Peyer's patch (tissue), 4 donors: ENCODE data around the gene IGSF9.

Experiments
- POLR2A ChIP-seq, 2 donors: fragments of 450-650 bp; IDR thresholded peaks; one replicate each; pipeline ENCODE4 v1.5.1; 2017; ENCODE audit warnings: antibody characterized with exemption in 2 of 2, mild to moderate bottlenecking in 2 of 2, moderate library complexity in 2 of 2
- TF ChIP-seq, protein P1 (sequence below), 6 experiments: fragments of 450-650 bp in 4 of 6; fragments of 200-600 bp in 2 of 6; sonication (generic) in 1 of 6; IDR thresholded peaks; one replicate each; pipeline ENCODE4 v1.5.1; 2017 to 2019; ENCODE audit warnings: antibody characterized with exemption in 6 of 6, mild to moderate bottlenecking in 3 of 6, moderate library complexity in 1 of 6

DNA sequence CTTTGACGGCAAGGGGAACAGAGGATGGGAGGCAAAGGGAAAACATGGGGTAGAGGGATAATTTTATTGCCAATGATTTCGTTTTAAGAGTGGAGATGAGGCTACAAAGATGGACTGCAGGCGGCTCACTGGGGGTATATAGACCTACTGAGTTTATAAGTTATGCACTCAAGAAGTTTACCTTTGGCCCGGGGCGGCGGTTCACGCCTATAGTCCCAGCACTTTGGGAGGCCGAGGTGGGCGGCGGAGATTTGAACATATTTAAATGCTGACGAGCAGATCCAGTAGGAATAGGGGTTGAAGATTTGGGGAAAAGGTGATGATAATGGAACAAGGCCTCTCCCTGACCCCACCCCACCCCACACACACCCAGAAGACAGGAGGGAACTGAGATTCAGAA, 16.8 kb upstream of the IGSF9 start:
- TF ChIP-seq, protein P1, sequence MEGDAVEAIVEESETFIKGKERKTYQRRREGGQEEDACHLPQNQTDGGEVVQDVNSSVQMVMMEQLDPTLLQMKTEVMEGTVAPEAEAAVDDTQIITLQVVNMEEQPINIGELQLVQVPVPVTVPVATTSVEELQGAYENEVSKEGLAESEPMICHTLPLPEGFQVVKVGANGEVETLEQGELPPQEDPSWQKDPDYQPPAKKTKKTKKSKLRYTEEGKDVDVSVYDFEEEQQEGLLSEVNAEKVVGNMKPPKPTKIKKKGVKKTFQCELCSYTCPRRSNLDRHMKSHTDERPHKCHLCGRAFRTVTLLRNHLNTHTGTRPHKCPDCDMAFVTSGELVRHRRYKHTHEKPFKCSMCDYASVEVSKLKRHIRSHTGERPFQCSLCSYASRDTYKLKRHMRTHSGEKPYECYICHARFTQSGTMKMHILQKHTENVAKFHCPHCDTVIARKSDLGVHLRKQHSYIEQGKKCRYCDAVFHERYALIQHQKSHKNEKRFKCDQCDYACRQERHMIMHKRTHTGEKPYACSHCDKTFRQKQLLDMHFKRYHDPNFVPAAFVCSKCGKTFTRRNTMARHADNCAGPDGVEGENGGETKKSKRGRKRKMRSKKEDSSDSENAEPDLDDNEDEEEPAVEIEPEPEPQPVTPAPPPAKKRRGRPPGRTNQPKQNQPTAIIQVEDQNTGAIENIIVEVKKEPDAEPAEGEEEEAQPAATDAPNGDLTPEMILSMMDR (IDR thresholded peaks at IDR 0.05): no peak
- TF ChIP-seq POLR2A (IDR thresholded peaks at IDR 0.05): no peak
